NCI-H2227 treated with DMSO at 0.1 percent for 48 hours (cell line): ENCODE measurements around the gene SPDYE2B.
"Not testable (repeated sequence)": the region's sequence is repeated elsewhere in the genome, so short reads cannot be mapped to it uniquely, and the experiment has no call there.

Experiments
- DNase-seq: peaks from one replicate; lab custom pipeline; 2025; lab: John Stamatoyannopoulos, UW

SPDYE2B gene

DNA sequence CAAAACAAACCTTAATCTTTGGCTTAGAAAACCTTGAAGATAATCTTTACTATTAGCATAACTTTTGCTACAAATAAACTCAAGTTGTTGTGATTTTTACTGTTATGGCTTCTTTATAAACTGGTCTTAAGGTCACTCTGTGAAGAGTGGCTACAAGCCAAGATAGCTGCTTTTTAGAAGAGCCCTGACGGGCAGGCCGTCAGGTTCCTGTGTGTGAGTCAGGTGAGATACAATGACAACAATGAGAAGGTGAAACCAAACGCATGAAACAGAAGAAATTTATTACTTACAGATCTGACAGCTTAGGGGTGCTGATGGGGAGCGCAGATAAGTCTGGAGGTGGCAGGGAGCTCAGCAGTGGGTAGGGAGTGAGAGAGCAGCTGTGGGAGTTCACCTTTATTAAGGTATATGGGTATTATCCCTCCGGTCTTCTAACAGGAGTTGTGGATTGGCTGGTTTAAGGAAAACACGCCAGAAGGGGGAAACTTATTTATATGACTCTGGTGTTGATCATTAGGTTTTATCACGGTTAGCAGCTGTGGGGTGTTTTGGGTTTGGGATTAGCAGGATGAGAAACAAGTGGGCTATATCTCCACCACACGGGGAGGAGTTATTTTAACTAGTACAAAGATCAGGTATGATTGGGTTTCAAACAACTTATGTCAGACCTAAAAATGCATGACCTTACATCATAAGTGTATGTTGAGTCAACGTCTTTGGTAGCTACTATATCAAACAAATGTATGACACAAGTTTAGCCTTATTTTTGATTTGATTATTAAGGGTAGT is 49.0 kb downstream of the SPDYE2B start:
- not testable (repeated sequence) for DNase-seq
